WTC11 (cell line): ENCODE results near the gene CYP2U1. TPM values are rescaled to one million over a fixed set of nuclear protein-coding genes. Genes with fewer than 3 reads are reported as not detected.

Experiments
- ATAC-seq: fragments of 200-7000 bp; cut with Tn5 transposase; 2 replicates; pipeline ENCODE4 v1.10.0; 2021; ENCODE audit warnings: mild to moderate bottlenecking, moderate library complexity
- CTCF ChIA-PET: fragments of 300-600 bp; sonication (Branson Sonifier 250); formaldehyde crosslinking; loops from one replicate; lab custom pipeline; 2021; ENCODE audit warnings: antibody characterized with exemption; lab: Charles Lee
- POLR2A ChIA-PET: fragments of 350-600 bp; sonication (Branson Sonifier 250); formaldehyde crosslinking; loops from one replicate; lab custom pipeline; 2021; ENCODE audit warnings: antibody characterized with exemption; lab: Charles Lee
- DNase-seq: peaks from one replicate; pipeline ENCODE4 v3.0.0; 2021; ENCODE audit warnings: low spot score
- H3K27ac Mint-ChIP-seq: 2 replicates; pipeline ENCODE4 v1.8.0; 2021; ENCODE audit warnings: mixed read lengths
- H3K27me3 Mint-ChIP-seq: 2 replicates; pipeline ENCODE4 v1.8.0; 2021; ENCODE audit warnings: low read depth, mild to moderate bottlenecking, moderate library complexity, mixed read lengths
- H3K36me3 Mint-ChIP-seq: 2 replicates; pipeline ENCODE4 v1.8.0; 2021; ENCODE audit warnings: mixed read lengths
- H3K4me1 Mint-ChIP-seq: 2 replicates; pipeline ENCODE4 v1.8.0; 2022; ENCODE audit warnings: mixed read lengths
- H3K4me3 Mint-ChIP-seq: 2 replicates; pipeline ENCODE4 v1.8.0; 2021; ENCODE audit warnings: mild to moderate bottlenecking, moderate library complexity, mixed read lengths
- H3K9me3 Mint-ChIP-seq: 2 replicates; pipeline ENCODE4 v1.8.0; 2021; ENCODE audit warnings: mixed read lengths
- ATF3 ChIP-seq: sonication (generic); formaldehyde crosslinking; conservative IDR thresholded peaks from 2 replicates; pipeline ENCODE4 v1.8.1; 2022; ENCODE audit warnings: mild to moderate bottlenecking, missing genetic modification reagents
- CDX4 ChIP-seq: fragments of 250-450 bp; sonication (Bioruptor Pico); IDR thresholded peaks from 2 replicates; pipeline ENCODE4 v1.9.0; 2021; ENCODE audit warnings: moderate library complexity, mild to moderate bottlenecking, inconsistent platforms, borderline replicate concordance
- FOXK1 ChIP-seq: sonication (generic); formaldehyde crosslinking; IDR thresholded peaks from 2 replicates; pipeline ENCODE4 v1.8.0; 2022; ENCODE audit warnings: mild to moderate bottlenecking, moderate library complexity, missing genetic modification reagents
- FOXP1 ChIP-seq: sonication (generic); formaldehyde crosslinking; IDR thresholded peaks from 2 replicates; pipeline ENCODE4 v1.8.0; 2022; ENCODE audit warnings: missing genetic modification reagents, mild to moderate bottlenecking, moderate library complexity, borderline replicate concordance
- FOXP4 ChIP-seq: sonication (generic); formaldehyde crosslinking; IDR thresholded peaks from 2 replicates; pipeline ENCODE4 v1.8.0; 2022; ENCODE audit warnings: mild to moderate bottlenecking, missing genetic modification reagents
- GTF2I ChIP-seq: fragments of 250-450 bp; sonication (Bioruptor Pico); conservative IDR thresholded peaks from 2 replicates; pipeline ENCODE4 v1.4.0; 2021; ENCODE audit warnings: mild to moderate bottlenecking
- IRF1 ChIP-seq: sonication (generic); formaldehyde crosslinking; IDR thresholded peaks from 2 replicates; pipeline ENCODE4 v1.8.0; 2023; ENCODE audit warnings: missing genetic modification reagents
- NR1H2 ChIP-seq: sonication (generic); formaldehyde crosslinking; IDR thresholded peaks from 2 replicates; pipeline ENCODE4 v1.9.0; 2021; ENCODE audit warnings: mild to moderate bottlenecking, moderate library complexity, missing genetic modification reagents
- OVOL2 ChIP-seq: fragments of 250-450 bp; sonication (Bioruptor Pico); IDR thresholded peaks from 2 replicates; pipeline ENCODE4 v1.9.0; 2021; ENCODE audit warnings: mild to moderate bottlenecking, borderline replicate concordance
- SOX15 ChIP-seq: fragments of 250-450 bp; sonication (Bioruptor Pico); IDR thresholded peaks from 2 replicates; pipeline ENCODE4 v1.9.0; 2021; ENCODE audit warnings: mild to moderate bottlenecking
- SP1 ChIP-seq: sonication (generic); formaldehyde crosslinking; conservative IDR thresholded peaks from 2 replicates; pipeline ENCODE4 v1.8.1; 2022; ENCODE audit warnings: missing genetic modification reagents
- TP53 ChIP-seq: sonication (generic); formaldehyde crosslinking; IDR thresholded peaks from 2 replicates; pipeline ENCODE4 v1.8.1; 2023; ENCODE audit warnings: mild to moderate bottlenecking, missing genetic modification reagents
- ZNF396 ChIP-seq: fragments of 250-450 bp; sonication (Bioruptor Pico); IDR thresholded peaks from 2 replicates; pipeline ENCODE4 v1.8.0; 2021; ENCODE audit warnings: mild to moderate bottlenecking, moderate library complexity, borderline replicate concordance
- ZSCAN18 ChIP-seq: fragments of 250-450 bp; sonication (Bioruptor Pico); IDR thresholded peaks from 2 replicates; pipeline ENCODE4 v2.1.2; 2022; ENCODE audit warnings: mild to moderate bottlenecking, moderate library complexity
- total RNA-seq: library from RNA; stranded (reverse); gene quantifications from 3 replicates; pipeline ENCODE4 v1.2.3, GENCODE V29; 2021
- TF ChIP-seq, protein P1 (sequence below): sonication (generic); formaldehyde crosslinking; IDR thresholded peaks from 2 replicates; pipeline ENCODE4 v1.8.1; 2023; ENCODE audit warnings: mild to moderate bottlenecking, missing genetic modification reagents, borderline replicate concordance
- TF ChIP-seq, protein P2 (sequence below): fragments of 200-600 bp; IDR thresholded peaks from 2 replicates; pipeline ENCODE4 v1.8.0; 2022; ENCODE audit warnings: antibody characterized with exemption

The CYP2U1 gene
- total RNA-seq, 1 experiment from 2014 or later: 2.9 TPM

DNA sequence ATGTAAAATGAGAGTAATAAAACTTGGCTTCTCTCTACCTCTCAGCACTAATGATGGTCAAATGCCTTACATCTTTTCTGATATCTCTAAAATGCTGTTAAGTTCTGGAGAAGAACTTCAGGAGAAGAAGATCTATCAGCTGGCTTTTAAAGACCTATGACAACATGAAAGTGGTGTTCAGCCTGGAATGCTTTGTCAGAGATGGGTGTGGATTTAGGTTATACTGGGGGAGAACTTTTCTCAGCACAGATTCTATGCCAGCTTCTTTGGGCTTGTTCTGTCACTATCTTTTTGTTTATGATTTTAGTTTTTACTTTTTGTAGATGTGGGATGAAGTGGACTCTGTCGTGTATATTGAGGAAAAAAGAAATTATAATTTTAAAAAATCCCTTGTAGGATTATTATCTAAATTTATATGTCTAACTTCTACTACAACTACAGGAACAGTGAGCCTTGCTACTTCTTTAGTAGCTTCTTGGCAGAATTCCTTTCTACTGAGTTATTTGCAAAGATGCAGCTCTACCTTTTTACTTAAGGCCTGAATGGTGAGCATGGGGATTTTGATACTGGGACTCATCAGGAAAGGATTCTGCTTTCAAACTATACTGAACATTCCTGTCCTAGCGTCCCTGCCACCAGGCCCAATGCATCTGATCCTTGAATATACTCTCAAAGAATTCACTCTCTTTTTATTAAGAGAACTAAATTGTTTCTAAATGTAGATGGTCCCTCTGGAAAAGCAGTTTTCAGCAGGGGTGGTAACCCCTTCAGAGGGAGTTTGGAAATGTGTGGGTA is 19.6 kb downstream of the CYP2U1 start (continued):
- no peak for TF ChIP-seq CDX4 (CRISPR knock-in tag)

DNA sequence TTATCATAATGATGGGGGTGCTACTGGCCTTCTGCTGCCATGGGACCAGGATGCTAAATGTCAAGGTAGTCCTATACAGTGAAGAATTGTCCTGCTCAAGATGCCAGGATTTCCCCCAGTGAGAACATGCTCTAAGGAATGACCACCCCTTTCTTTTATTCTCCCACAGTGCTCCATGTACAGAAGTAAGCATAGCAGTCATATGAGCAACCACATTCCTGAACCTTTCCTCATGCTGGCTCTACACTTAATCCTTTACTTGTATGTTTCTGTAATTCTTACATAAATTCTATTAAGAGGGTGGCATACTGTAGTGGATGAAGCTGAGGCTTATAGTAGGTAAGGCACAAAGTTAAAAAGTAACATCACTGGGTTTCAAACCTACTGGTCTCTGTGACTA is 20.2 kb downstream of the CYP2U1 start:
- DNase-seq (no peak), ATAC-seq (no peak)
- H3K4me3 Mint-ChIP-seq: no peak overlapping the region
- peaks cover 16% of the 10 kb centered on the region for H3K36me3 Mint-ChIP-seq
- ChIA-PET POLR2A (no interaction called here), CTCF (no interaction called here)
- peaks cover 15% of the 10 kb centered on the region for H3K9me3 Mint-ChIP-seq
- H3K4me1 Mint-ChIP-seq: no peaks in the 10 kb centered on the region
- peaks cover 3% of the 10 kb centered on the region; the same call in 1 of the 2 replicates for H3K27me3 Mint-ChIP-seq
- TF ChIP-seq FOXP4 (CRISPR knock-in tag): no peak
- no peak for TF ChIP-seq ZSCAN18
- no peak for TF ChIP-seq IRF1
- H3K27ac Mint-ChIP-seq: no peak overlapping the region

GRCh38 chr4:107956011-107956410 is 24.7 kb downstream of the CYP2U1 start:
- H3K4me1 Mint-ChIP-seq: no peaks in the 10 kb centered on the region
- TF ChIP-seq SP1 (no peak), TP53 (CRISPR knock-in tag) (no peak), GTF2I (CRISPR knock-in tag) (no peak), ZNF396 (CRISPR knock-in tag) (no peak), OVOL2 (CRISPR knock-in tag) (no peak), ATF3 (CRISPR knock-in tag) (no peak), FOXP4 (CRISPR knock-in tag) (no peak), FOXK1 (CRISPR knock-in tag) (no peak), NR1H2 (no peak), SOX15 (CRISPR knock-in tag) (no peak), FOXP1 (CRISPR knock-in tag) (no peak)
- TF ChIP-seq, protein P1, sequence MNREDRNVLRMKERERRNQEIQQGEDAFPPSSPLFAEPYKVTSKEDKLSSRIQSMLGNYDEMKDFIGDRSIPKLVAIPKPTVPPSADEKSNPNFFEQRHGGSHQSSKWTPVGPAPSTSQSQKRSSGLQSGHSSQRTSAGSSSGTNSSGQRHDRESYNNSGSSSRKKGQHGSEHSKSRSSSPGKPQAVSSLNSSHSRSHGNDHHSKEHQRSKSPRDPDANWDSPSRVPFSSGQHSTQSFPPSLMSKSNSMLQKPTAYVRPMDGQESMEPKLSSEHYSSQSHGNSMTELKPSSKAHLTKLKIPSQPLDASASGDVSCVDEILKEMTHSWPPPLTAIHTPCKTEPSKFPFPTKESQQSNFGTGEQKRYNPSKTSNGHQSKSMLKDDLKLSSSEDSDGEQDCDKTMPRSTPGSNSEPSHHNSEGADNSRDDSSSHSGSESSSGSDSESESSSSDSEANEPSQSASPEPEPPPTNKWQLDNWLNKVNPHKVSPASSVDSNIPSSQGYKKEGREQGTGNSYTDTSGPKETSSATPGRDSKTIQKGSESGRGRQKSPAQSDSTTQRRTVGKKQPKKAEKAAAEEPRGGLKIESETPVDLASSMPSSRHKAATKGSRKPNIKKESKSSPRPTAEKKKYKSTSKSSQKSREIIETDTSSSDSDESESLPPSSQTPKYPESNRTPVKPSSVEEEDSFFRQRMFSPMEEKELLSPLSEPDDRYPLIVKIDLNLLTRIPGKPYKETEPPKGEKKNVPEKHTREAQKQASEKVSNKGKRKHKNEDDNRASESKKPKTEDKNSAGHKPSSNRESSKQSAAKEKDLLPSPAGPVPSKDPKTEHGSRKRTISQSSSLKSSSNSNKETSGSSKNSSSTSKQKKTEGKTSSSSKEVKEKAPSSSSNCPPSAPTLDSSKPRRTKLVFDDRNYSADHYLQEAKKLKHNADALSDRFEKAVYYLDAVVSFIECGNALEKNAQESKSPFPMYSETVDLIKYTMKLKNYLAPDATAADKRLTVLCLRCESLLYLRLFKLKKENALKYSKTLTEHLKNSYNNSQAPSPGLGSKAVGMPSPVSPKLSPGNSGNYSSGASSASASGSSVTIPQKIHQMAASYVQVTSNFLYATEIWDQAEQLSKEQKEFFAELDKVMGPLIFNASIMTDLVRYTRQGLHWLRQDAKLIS (CRISPR knock-in tag): no peak
- TF ChIP-seq, protein P2, sequence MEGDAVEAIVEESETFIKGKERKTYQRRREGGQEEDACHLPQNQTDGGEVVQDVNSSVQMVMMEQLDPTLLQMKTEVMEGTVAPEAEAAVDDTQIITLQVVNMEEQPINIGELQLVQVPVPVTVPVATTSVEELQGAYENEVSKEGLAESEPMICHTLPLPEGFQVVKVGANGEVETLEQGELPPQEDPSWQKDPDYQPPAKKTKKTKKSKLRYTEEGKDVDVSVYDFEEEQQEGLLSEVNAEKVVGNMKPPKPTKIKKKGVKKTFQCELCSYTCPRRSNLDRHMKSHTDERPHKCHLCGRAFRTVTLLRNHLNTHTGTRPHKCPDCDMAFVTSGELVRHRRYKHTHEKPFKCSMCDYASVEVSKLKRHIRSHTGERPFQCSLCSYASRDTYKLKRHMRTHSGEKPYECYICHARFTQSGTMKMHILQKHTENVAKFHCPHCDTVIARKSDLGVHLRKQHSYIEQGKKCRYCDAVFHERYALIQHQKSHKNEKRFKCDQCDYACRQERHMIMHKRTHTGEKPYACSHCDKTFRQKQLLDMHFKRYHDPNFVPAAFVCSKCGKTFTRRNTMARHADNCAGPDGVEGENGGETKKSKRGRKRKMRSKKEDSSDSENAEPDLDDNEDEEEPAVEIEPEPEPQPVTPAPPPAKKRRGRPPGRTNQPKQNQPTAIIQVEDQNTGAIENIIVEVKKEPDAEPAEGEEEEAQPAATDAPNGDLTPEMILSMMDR: no peak
- TF ChIP-seq, all 79 proteins: peak for 0
- Mint-ChIP-seq H3K27me3 (peaks cover 20% of the 10 kb centered on the region), H3K9me3 (peaks cover 46% of the 10 kb centered on the region), H3K4me3 (no peak overlapping the region), H3K27ac (no peak overlapping the region), H3K36me3 (peaks cover 25% of the 10 kb centered on the region)
- POLR2A ChIA-PET: no interaction called here
- ATAC-seq (no peak), DNase-seq (no peak)
- CTCF ChIA-PET: no interaction called here
